K562 (cell line): Measurements from ENCODE around the gene RBM45. TPM values are rescaled to one million over a fixed set of nuclear protein-coding genes. Genes with fewer than 3 reads are reported as not detected.

ENCODE experiments used
- ATAC-seq: fragments of 200-7000 bp; cut with Tn5 transposase; 3 replicates; pipeline ENCODE4 v1.9.1; 2020; ENCODE audit warnings: moderate library complexity
- BruUV-seq: library from RNA; stranded (reverse); fragments of 400-500 nt; replicated peaks from 2 replicates; lab custom pipeline; 2021; lab: Mats Ljungman, UMichigan
- CTCF ChIA-PET: fragments of 300-600 bp; formaldehyde crosslinking; extraction: SDS; loops from one replicate; lab custom pipeline; 2021; ENCODE audit warnings: low intra/inter-chr PET ratio; lab: Yijun Ruan, JAX
- POLR2A ChIA-PET: fragments of 300-600, 350-650 bp; sonication (Branson Sonifier 250); formaldehyde crosslinking; extraction: SDS; loops from one replicate; lab custom pipeline; 2021; ENCODE audit warnings: antibody characterized with exemption, inconsistent platforms; lab: Yijun Ruan, JAX
- DNase-seq, 4 experiments: peaks; one replicate each; pipeline versions ENCODE4 v3.0.0 to v3.0.0-alpha.2; 2011 to 2018; ENCODE audit warnings: low spot score in 3 of 4, mixed read lengths in 3 of 4; ENCODE audit errors: extremely low read depth in 1 of 4
- FAIRE-seq: peaks from 2 replicates; lab custom pipeline; 2011; peaks lifted over from hg19 to GRCh38; lab: Jason Lieb, UNC
- H2AFZ ChIP-seq: 2 replicates; pipeline ENCODE4 v1.6.0; 2011; ENCODE audit warnings: low read depth, low read length, control low read depth, inconsistent platforms
- H3K27ac ChIP-seq: fragments of 200-600 bp; 3 replicates; pipeline ENCODE4 v1.8.0; 2011; ENCODE audit warnings: low read depth, mild to moderate bottlenecking, control low read depth, inconsistent platforms, low read length, moderate library complexity, mixed read lengths; ENCODE audit errors: extremely low read depth
- H3K27me3 ChIP-seq, 2 experiments: fragments of 300-600 bp in 1 of 2; 2 replicates in 1 of 2; 3 replicates in 1 of 2; pipeline versions ENCODE4 v1.6.0 to v1.8.0; 2011; ENCODE audit warnings: inconsistent platforms in 2 of 2, low read length in 2 of 2, mild to moderate bottlenecking in 1 of 2, mixed read lengths in 1 of 2, moderate library complexity in 1 of 2; ENCODE audit not compliant: control insufficient read depth in 2 of 2, insufficient read depth in 2 of 2
- H3K36me3 ChIP-seq: fragments of 300-600 bp; 3 replicates; pipeline ENCODE4 v1.8.0; 2011; ENCODE audit warnings: mild to moderate bottlenecking, low read length, inconsistent platforms; ENCODE audit not compliant: control insufficient read depth, insufficient read depth
- H3K4me1 ChIP-seq, 2 experiments: fragments of 200-600 bp in 1 of 2; replicated peaks in 1 of 2; 2 replicates in 1 of 2; 3 replicates in 1 of 2; pipeline versions ENCODE4 v1.5.1 to v1.8.0; 2011; ENCODE audit warnings: inconsistent platforms in 2 of 2, low read length in 2 of 2, mild to moderate bottlenecking in 1 of 2, mixed read lengths in 1 of 2, moderate library complexity in 1 of 2; ENCODE audit not compliant: control insufficient read depth in 2 of 2, insufficient read depth in 2 of 2
- H3K4me2 ChIP-seq: 2 replicates; pipeline ENCODE4 v1.6.1; 2011; ENCODE audit warnings: low read length, control low read depth, inconsistent platforms, mixed read lengths; ENCODE audit not compliant: insufficient read depth
- H3K4me3 ChIP-seq: fragments of 200-600 bp; sonication (generic), shearing (Covaris generic); 2 replicates; pipeline ENCODE4 v1.5.1; 2016; ENCODE audit warnings: control low read depth, inconsistent platforms
- H3K79me2 ChIP-seq: fragments of 200-600 bp; 3 replicates; pipeline ENCODE4 v1.8.0; 2011; ENCODE audit warnings: low read length, inconsistent platforms; ENCODE audit not compliant: control insufficient read depth, insufficient read depth
- H3K9ac ChIP-seq, 2 experiments: 2 replicates each; pipeline versions ENCODE4 v1.6.0 to v1.6.1; 2011; ENCODE audit warnings: low read depth in 2 of 2, low read length in 2 of 2, control low read depth in 1 of 2, inconsistent platforms in 1 of 2, mild to moderate bottlenecking in 1 of 2, mixed read lengths in 1 of 2; ENCODE audit not compliant: insufficient read depth in 1 of 2
- H3K9me1 ChIP-seq: one replicate; pipeline ENCODE4 v1.6.0; 2011; ENCODE audit warnings: inconsistent platforms, mild to moderate bottlenecking, low read length, moderate library complexity; ENCODE audit not compliant: control insufficient read depth, insufficient read depth
- H3K9me3 ChIP-seq: replicated peaks from 2 replicates; pipeline ENCODE4 v1.5.1; 2011; ENCODE audit warnings: low read depth, low read length, inconsistent platforms; ENCODE audit not compliant: control insufficient read depth, insufficient read depth
- H4K20me1 ChIP-seq: replicated peaks from 2 replicates; pipeline ENCODE4 v1.6.1; 2011; ENCODE audit warnings: low read length, inconsistent platforms, mixed read lengths; ENCODE audit not compliant: control insufficient read depth, insufficient read depth
- CBFB ChIP-seq: sonication (generic); formaldehyde crosslinking; IDR thresholded peaks from 2 replicates; pipeline ENCODE4 v1.4.0; 2020; ENCODE audit warnings: mild to moderate bottlenecking, missing genetic modification reagents
- MCM7 ChIP-seq, 2 experiments: fragments of 450-650 bp; IDR thresholded peaks; 2 replicates each; pipeline ENCODE4 v1.6.1; 2016 to 2018
- POLR3A ChIP-seq: IDR thresholded peaks from 2 replicates; pipeline ENCODE4 v1.6.1; 2011; ENCODE audit warnings: borderline replicate concordance, mild to moderate bottlenecking, moderate library complexity; ENCODE audit not compliant: insufficient read length, insufficient read depth; ENCODE audit errors: extremely low read depth
- SMARCC2 ChIP-seq: fragments of 450-650 bp; IDR thresholded peaks from 2 replicates; pipeline ENCODE4 v1.6.1; 2017; ENCODE audit warnings: antibody characterized with exemption, moderate library complexity, mild to moderate bottlenecking, low read depth
- ZBED1 ChIP-seq: IDR thresholded peaks from 2 replicates; pipeline ENCODE4 v1.6.1; 2014
- ZC3H11A ChIP-seq: IDR thresholded peaks from 2 replicates; pipeline ENCODE4 v1.6.1; 2012; ENCODE audit warnings: low read depth, low read length, improper control_type of control experiment
- ZFP36 ChIP-seq: fragments of 150-350 bp; IDR thresholded peaks from 2 replicates; pipeline ENCODE4 v1.6.1; 2018; ENCODE audit warnings: low read length, low read depth; ENCODE audit not compliant: partially characterized antibody
- ZNF764 ChIP-seq: fragments of 250-450 bp; sonication (Bioruptor Pico); IDR thresholded peaks from 2 replicates; pipeline ENCODE4 v1.4.0; 2020; ENCODE audit warnings: low read depth, mild to moderate bottlenecking, moderate library complexity
- ZNF785 ChIP-seq: fragments of 250-450 bp; sonication (Bioruptor Pico); IDR thresholded peaks from 2 replicates; pipeline ENCODE4 v1.4.0; 2020; ENCODE audit warnings: mild to moderate bottlenecking
- WGBS: fragments of 100-300 bp; shearing (Covaris generic); methylation state at CpG from one replicate; pipeline ENCODE4 v1.1.6; 2016; ENCODE audit warnings: low coverage, mixed read lengths; ENCODE audit not compliant: insufficient coverage; ENCODE audit errors: missing lambda C conversion rate; 5-methylcytosine and 5-hydroxymethylcytosine counted together
- in situ Hi-C: fragments of 300-500 bp; cut with MboI; formaldehyde crosslinking; loops from 4 replicates; pipeline ENCODE4 v1.15.0; 2018; ENCODE audit warnings: inconsistent platforms, mixed read lengths
- intact Hi-C: fragments of 100-400 bp; cut with micrococcal nuclease; formaldehyde crosslinking; loops from 2 replicates; pipeline ENCODE4 v1.14.2; 2022
- polyA plus RNA-seq, 8 experiments: library from polyadenylated mRNA; depleted of rRNA in 4 of 8; stranded (reverse) in 5 of 8; unstranded in 3 of 8; fragments of >200 nt; fragmentation: Nextera tagmentation in 2 of 8; fragmentation: Illumina TruSeq in 1 of 8; extraction: Ambion mirVana in 2 of 8; extraction: Trizol in 1 of 8; gene quantifications; 2 replicates each; pipeline versions ENCODE4 v1.2.1 to v1.2.3, GENCODE V29; 2011 to 2014; ENCODE audit warnings: inconsistent platforms in 1 of 8, missing spikeins in 1 of 8
- total RNA-seq, 7 experiments: library from RNA; depleted of rRNA in 6 of 7; stranded (reverse); fragments of >200 nt in 6 of 7; fragmentation: Illumina TruSeq in 2 of 7; extraction: Trizol in 2 of 7; gene quantifications; 2 replicates each; pipeline versions ENCODE4 v1.2.1 to v1.2.3, GENCODE V29; 2011 to 2021; ENCODE audit warnings: low replicate concordance in 1 of 7
- TF ChIP-seq, protein P1 (sequence below): fragments of 450-650 bp; formaldehyde crosslinking; IDR thresholded peaks from 2 replicates; pipeline ENCODE4 v1.4.0; 2022; ENCODE audit warnings: missing genetic modification characterization

The RBM45 gene
- total and polyA plus RNA-seq, 9 of the 15 experiments (the other 6 are each of a cell fraction or from before 2014, with no cell fraction given): 6.7 to 22.0 (median 15.0) TPM

DNA sequence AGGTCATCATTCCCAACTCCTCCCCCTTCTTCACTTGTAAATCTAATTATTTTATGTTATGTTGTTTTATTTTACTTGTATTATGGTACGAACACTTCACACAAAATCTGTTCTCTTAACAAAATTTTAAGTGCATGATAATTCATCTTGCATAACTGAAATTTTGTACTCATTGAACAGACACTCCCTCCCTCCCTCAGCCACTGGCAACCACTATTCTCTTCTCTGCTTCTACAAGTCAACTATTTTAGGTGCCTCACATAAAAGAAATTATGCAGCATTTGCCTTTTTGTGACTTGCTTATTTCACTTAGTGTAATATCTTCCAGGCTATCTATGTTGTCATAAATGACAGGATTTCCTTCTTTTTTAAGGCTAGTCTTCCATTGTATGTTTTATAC is 51.7 kb downstream of the RBM45 start:
- Histone ChIP-seq H3K27me3 (no peaks in the 10 kb centered on the region), H3K9me1 (no peaks in the 10 kb centered on the region), H3K4me1 (no peaks in the 10 kb centered on the region)
- DNase-seq: no peak
- intact Hi-C loops: no loop called here
- TF ChIP-seq MCM7 (IDR thresholded peaks at IDR 0.05) (no peak), ZFP36 (no peak), ZNF785 (no peak), ZBED1 (no peak), CBFB (CRISPR knock-in tag) (no peak), SMARCC2 (no peak), ZNF764 (CRISPR knock-in tag) (no peak), POLR3A (no peak), ZC3H11A (no peak)
- TF ChIP-seq, protein P1, sequence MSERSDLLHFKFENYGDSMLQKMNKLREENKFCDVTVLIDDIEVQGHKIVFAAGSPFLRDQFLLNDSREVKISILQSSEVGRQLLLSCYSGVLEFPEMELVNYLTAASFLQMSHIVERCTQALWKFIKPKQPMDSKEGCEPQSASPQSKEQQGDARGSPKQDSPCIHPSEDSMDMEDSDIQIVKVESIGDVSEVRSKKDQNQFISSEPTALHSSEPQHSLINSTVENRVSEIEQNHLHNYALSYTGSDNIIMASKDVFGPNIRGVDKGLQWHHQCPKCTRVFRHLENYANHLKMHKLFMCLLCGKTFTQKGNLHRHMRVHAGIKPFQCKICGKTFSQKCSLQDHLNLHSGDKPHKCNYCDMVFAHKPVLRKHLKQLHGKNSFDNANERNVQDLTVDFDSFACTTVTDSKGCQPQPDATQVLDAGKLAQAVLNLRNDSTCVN: no peak
- TF ChIP-seq, all 486 proteins: peak for 0
- WGBS: 0% methylated on average over 1 of the region's 1 CpG
- no peak overlapping the region for H3K9ac ChIP-seq
- BruUV-seq: no TSS peak
- no peaks in the 10 kb centered on the region for H3K79me2 ChIP-seq
- ATAC-seq: no peak
- POLR2A ChIA-PET: no interaction called here
- no peak overlapping the region for H3K4me2 ChIP-seq
- H3K36me3 ChIP-seq: no peaks in the 10 kb centered on the region
- H4K20me1 ChIP-seq: no peaks in the 10 kb centered on the region
- FAIRE-seq: no peak
- in situ Hi-C loops: no loop called here
- CTCF ChIA-PET: no interaction called here
- H2AFZ ChIP-seq: peak overlapping the region; percentile 73; the same call in 1 of the 2 replicates
- H3K9me3 ChIP-seq: no peaks in the 10 kb centered on the region
- no peak overlapping the region for H3K4me3 ChIP-seq
- no peak overlapping the region for H3K27ac ChIP-seq
